ENCODE data around the gene TASL.

DNA sequence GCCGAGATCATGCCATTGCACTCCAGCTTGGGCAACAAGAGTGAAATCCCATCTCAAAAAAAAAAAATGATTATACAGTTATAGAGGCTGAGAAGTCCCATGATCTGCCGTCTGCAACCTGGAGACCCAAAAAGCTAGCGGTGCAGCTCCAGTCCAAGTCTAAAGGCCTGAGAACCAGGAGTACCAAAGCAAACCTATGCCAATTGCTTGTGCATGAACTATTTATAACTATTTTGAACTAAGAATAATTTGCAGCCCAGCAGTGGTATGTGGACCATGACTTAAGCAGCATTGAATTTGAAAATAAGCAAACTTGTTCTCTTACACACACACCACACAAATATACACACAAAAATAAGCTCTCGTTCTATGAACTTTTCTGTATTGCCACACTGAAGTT lies 51.8 kb downstream of the TASL start:
- no peak for TF ChIP-seq POLR2A (IDR thresholded peaks at IDR 0.05; ENCODE audit: low read length)
- TF ChIP-seq GATA1 (IDR thresholded peaks at IDR 0.05; ENCODE audit: low read depth, low read length): no peak

Data from erythroblast (primary cell).